Measurements from ENCODE around the gene NTPCR.
"Not testable (repeated sequence)": the region's sequence is repeated elsewhere in the genome, so short reads cannot be mapped to it uniquely, and the experiment has no call there.

Gene NTPCR
- total RNA-seq = 8.8 to 18.7 (median 15.6) reads per million in 4 donors

DNA sequence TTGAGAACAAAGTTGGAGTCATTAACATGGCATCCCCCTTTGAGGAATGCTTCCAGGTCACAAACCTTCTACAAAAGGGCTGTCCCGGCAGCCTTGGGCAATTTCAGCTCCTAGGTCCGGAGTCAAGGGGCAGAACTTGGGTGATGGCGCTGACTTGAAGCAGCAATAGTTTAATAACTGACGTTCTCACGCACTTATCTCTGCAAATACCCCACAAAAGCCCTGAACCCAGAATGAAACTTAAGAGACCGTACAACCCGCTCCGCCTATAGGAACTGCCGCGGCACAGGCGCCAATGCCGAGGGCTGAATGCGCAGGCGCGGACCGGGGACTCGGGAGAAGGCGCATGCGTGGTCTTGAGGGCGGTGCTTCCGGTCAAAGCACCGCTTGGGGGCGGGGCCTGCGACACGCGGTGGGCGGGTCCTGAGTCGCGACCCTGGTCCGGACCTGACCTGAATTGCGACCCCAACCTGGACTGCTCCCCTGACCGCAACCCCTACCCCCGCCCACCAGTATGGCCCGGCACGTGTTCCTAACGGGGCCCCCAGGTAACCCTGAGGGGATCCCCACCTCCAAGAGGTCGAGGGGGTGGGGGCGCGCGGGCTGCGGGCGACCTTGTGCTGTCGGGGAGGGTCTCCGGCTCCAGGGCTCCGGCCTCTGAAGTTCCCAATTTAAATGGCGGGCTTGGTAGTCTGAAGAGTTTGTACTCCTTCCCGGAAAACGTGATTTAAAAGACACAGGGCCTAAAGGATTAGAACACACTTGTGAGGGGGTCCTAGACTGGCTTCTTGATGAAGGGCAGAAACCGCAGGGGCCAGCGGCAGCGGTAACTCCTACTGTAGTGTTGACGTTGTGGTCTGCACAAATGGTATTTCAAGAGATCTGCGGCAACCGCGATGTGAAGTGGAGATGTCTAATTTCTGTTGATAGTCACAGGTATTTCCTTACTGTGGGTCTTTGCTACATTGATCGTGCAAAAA is at the start of gene NTPCR:
Gene NTPCR (plus strand): TSS at position 415 of the 980 bp plus-strand sequence. CDS start 100 bp downstream, at position 515.
- peak; percentile 86 to 94 (median 92) for DNase-seq

DNA sequence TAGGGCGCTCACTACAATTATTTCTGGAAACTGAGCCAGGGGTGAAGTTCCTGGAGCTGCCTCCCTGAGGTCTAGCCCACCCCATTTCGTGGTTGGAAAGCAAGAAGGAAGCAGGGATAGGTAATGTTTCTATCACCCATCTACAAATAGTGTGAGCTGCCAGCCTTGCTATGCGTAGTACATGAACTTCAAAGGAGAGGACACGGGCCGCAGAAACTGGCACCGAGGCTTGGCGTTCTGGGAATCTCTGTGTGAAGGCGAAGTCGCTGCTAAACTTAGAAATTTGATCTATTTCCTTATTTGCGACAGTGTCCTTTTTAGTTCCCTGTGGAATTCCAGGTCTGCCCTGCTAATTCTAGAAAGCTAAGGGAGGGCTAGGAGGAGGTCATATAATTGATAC is 49.6 kb upstream of the NTPCR start:
- DNase-seq = no peak

GRCh38 chr1:232901255-232901654 is 49.2 kb upstream of the NTPCR start:
- peak in 1 of 5 donors; percentile 30 for DNase-seq

DNA sequence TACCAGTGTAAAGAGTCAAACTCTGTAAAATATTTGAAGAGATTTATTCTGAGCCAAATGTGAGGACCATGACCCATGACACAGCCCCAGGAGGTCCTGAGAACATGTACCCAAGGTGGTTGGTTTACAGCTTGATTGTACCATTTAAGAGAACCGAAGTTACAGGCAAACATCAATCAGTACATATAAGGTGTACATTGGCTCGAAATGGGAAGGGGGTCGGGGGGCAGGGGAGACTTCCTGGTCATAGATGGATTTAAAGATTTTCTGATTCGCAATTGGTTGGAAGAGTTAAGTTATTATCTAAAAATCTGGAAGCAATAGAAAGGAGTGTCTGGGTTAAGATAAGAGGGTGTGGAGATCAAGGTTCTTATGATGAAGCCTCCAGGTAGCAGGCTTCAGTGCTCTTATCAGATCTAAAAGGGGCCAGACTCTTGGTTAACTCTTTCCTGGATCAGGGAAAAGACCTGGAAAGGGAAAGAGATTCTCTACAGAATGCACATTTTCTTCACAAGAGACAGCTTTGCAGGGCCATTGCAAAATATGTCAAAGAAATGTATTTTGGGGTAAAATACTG is 47.5 kb upstream of the NTPCR start:
- DNase-seq = no peak

- no peak for DNase-seq
These were observed 46.3 kb upstream of the NTPCR start for GRCh38 chr1:232904131-232904530.

- DNase-seq = peak in 1 of 5 donors; percentile 78
These were observed 45.8 kb upstream of the NTPCR start for GRCh38 chr1:232904566-232904965.

DNA sequence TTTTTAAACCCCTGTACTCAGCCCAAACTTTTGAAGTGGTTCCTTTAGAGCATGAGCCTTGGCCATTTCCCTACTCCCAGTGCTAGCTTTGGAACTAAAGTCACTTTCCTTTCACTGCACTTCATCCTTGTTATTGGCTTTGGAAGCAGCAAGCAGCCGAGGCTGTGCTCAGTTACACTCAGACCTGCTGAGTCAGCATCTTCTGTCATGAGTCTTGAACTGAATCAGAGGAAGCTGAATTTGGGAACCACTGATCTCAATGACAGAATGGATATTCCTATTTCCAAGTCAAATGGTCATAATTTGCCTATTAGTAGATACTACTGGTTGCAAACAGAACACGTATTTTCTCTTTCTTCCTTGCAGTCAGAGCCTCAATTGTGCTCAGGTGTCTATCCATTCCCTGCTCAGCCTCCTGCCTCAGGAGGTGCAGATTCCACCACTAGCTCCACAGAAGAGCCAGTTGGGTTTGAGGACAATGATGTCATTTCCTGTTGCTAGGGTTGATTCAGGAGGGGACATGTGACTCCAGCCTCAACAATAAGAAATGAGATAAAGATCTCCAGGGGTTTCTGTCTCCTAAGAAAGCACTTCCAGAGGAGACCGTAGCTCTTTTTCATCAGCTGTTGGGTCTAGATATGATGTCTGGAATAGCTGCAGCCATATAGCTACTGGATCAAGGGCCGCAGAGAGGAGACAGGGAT is 44.9 kb upstream of the NTPCR start:
- peak in 1 of 5 donors; percentile 38 for DNase-seq

- no peak for DNase-seq
These were observed 44.0 kb upstream of the NTPCR start for GRCh38 chr1:232906441-232906840.

- no peak for DNase-seq
These were observed 41.6 kb upstream of the NTPCR start for GRCh38 chr1:232908831-232909230.

DNA sequence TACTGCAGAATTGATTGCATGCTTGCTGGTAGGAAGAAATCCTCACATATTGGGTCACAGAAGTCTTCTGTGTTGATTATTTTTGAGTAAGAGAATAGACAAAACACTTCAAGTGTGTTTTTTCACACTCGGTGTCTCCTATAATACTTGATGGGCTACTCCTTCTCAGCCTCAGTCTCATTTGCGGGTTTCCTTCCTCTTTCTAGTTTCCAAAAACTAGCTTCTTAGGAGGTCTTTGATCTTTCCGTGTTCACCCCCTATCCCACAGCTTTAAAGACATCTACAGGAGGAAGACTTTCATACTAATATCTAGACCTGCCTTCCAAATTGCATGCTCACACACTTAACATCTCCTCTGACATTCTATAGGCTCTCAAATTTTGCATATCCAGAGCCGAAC is 40.7 kb upstream of the NTPCR start:
- DNase-seq = no peak

GRCh38 chr1:232911027-232911599 is 39.3 kb upstream of the NTPCR start:
- DNase-seq = no peak

GRCh38 chr1:232912845-232913580 is 37.4 kb upstream of the NTPCR start:
- no peak for DNase-seq

GRCh38 chr1:232914271-232914670 is 36.1 kb upstream of the NTPCR start:
- DNase-seq = not testable (repeated sequence)

DNA sequence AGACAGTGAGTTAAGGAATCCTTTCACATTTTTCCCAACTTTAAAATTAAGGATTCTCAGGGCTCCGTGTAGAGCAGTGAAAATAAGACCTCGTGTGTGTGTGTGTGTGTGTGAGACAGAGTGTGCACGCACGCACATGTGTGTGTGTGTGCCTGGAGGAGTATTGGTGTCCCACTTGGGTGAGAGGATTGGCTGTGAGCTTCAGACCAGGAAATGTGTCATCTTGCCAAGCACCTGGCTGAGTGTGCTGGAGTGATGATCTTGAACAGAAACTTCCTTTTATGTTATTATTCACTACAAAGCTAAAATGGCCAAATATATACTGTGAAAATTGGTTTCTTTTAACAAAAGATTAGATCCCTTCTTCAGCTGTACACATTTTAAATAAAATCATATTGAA is 35.2 kb upstream of the NTPCR start:
- no peak for DNase-seq

- peak in 1 of 5 donors; percentile 15 for DNase-seq
These were observed 33.4 kb upstream of the NTPCR start for GRCh38 chr1:232917053-232917452.

DNA sequence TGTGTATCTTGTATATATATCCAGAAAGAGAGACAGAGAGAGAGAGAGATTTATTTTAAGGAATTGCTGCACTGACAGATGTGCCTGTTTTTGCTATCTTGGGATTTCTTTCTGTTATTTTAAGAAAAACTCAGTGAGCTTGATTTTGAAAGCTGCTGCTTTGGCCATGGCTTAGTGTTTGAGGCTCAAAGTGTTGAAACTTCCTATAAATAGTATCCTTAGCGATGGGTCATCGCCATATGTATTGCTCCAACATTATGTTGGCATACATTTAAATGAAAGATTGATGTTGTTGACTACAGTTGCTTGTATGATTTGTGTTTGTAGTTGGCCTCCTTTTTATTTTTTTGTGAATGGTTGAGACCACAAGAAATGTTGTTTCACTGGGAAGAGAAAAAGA is 29.0 kb upstream of the NTPCR start:
- DNase-seq = no peak

GRCh38 chr1:232922485-232922884 is 27.9 kb upstream of the NTPCR start:
- DNase-seq = no peak

- DNase-seq = peak in 4 of 5 donors; percentile 7 to 89 (median 19)
These were observed 26.5 kb upstream of the NTPCR start for GRCh38 chr1:232923739-232924386.

GRCh38 chr1:232924874-232925273 is 25.5 kb upstream of the NTPCR start:
- DNase-seq = no peak

- DNase-seq = no peak
These were observed 24.8 kb upstream of the NTPCR start for GRCh38 chr1:232925421-232926220.

- DNase-seq = not testable (repeated sequence)
These were observed 23.2 kb upstream of the NTPCR start for GRCh38 chr1:232927166-232927565.

Measured in T-helper 1 cell (primary cell).